Osteoblast (primary cell): Measurements from ENCODE around the gene EZH1. TPM values are rescaled to one million over a fixed set of nuclear protein-coding genes. Genes with fewer than 3 reads are reported as not detected.

Experiments used
- DNase-seq: peaks from one replicate; pipeline ENCODE4 v3.0.0; 2011; ENCODE audit warnings: low spot score, mixed read lengths; ENCODE audit not compliant: insufficient read length; ENCODE audit errors: missing footprints
- H2AFZ ChIP-seq: 2 replicates; pipeline ENCODE4 v1.6.0; 2011; ENCODE audit warnings: mild to moderate bottlenecking, low read length
- H3K27ac ChIP-seq: 2 replicates; pipeline ENCODE4 v1.5.1; 2011; ENCODE audit warnings: mild to moderate bottlenecking, low read depth, low read length, moderate library complexity
- H3K27me3 ChIP-seq: 2 replicates; pipeline ENCODE4 v1.6.0; 2012; ENCODE audit warnings: mild to moderate bottlenecking, control low read depth, inconsistent platforms, low read length, moderate library complexity; ENCODE audit not compliant: insufficient read depth
- H3K36me3 ChIP-seq: 2 replicates; pipeline ENCODE4 v1.5.1; 2011; ENCODE audit warnings: mild to moderate bottlenecking, low read length, control low read depth, moderate library complexity; ENCODE audit not compliant: insufficient read depth
- H3K4me1 ChIP-seq: 2 replicates; pipeline ENCODE4 v1.5.1; 2011; ENCODE audit warnings: mild to moderate bottlenecking, low read length, control low read depth, moderate library complexity; ENCODE audit not compliant: insufficient read depth
- H3K4me2 ChIP-seq: 2 replicates; pipeline ENCODE4 v1.6.0; 2011; ENCODE audit warnings: mild to moderate bottlenecking, low read length; ENCODE audit not compliant: insufficient read depth
- H3K4me3 ChIP-seq: fragments of 200-600 bp; sonication (generic); 3 replicates; pipeline ENCODE4 v1.5.1; 2012; ENCODE audit warnings: mild to moderate bottlenecking, low read length, inconsistent platforms; ENCODE audit not compliant: insufficient read depth
- H3K79me2 ChIP-seq: 2 replicates; pipeline ENCODE4 v1.6.0; 2012; ENCODE audit warnings: mild to moderate bottlenecking, low read length, control low read depth, inconsistent platforms; ENCODE audit not compliant: insufficient read depth
- H3K9me3 ChIP-seq: 2 replicates; pipeline ENCODE4 v1.5.1; 2011; ENCODE audit warnings: low read depth, low read length, control low read depth
- H4K20me1 ChIP-seq: 2 replicates; pipeline ENCODE4 v1.6.0; 2012; ENCODE audit warnings: mild to moderate bottlenecking, low read length, control low read depth; ENCODE audit not compliant: insufficient read depth
- CTCF ChIP-seq: IDR thresholded peaks from 2 replicates; pipeline ENCODE4 v1.5.1; 2011; ENCODE audit warnings: mild to moderate bottlenecking, low read depth, low read length, moderate library complexity; ENCODE audit errors: extremely low read depth
- total RNA-seq: library from RNA; depleted of rRNA; stranded (reverse); fragments of >200 nt; gene quantifications from 2 replicates; pipeline ENCODE4 v1.2.3, GENCODE V29; 2012

EZH1 gene
- total RNA-seq, 1 donor, result 30.8 TPM

- TF ChIP-seq CTCF, result no peak
- no peak overlapping the region for H3K4me2 ChIP-seq
- DNase-seq, result peak; percentile 91
- no peaks in the 10 kb centered on the region for H3K9me3 ChIP-seq
- peaks cover 28% of the 10 kb centered on the region for H3K4me1 ChIP-seq
- H3K27me3 ChIP-seq, result no peaks in the 10 kb centered on the region
- H4K20me1 ChIP-seq, result peaks cover 38% of the 10 kb centered on the region
- H3K4me3 ChIP-seq, result no peak overlapping the region
- peaks cover 58% of the 10 kb centered on the region for H3K36me3 ChIP-seq
- H2AFZ ChIP-seq, result no peak overlapping the region
- H3K27ac ChIP-seq, result no peak overlapping the region
- peaks cover 26% of the 10 kb centered on the region for H3K79me2 ChIP-seq
Observed at GRCh38 chr17:42670789-42671657, 73.8 kb downstream of the EZH1 start.

GRCh38 chr17:42669977-42670788, 74.7 kb downstream of the EZH1 start:
- H4K20me1 ChIP-seq, result peaks cover 32% of the 10 kb centered on the region
- no peaks in the 10 kb centered on the region for H3K9me3 ChIP-seq
- TF ChIP-seq CTCF, result no peak

GRCh38 chr17:42669705-42669976, 75.2 kb downstream of the EZH1 start:
- Histone ChIP-seq H4K20me1 (peaks cover 30% of the 10 kb centered on the region), H3K36me3 (peaks cover 66% of the 10 kb centered on the region)

More at GRCh38 chr17:42669977-42670788, 74.7 kb downstream of the EZH1 start:
- Histone ChIP-seq H3K27ac (no peak overlapping the region), H3K4me1 (peaks cover 28% of the 10 kb centered on the region), H3K79me2 (peaks cover 18% of the 10 kb centered on the region), H3K4me3 (no peak overlapping the region), H3K36me3 (peaks cover 66% of the 10 kb centered on the region), H3K4me2 (no peak overlapping the region), H3K27me3 (no peaks in the 10 kb centered on the region), H2AFZ (no peak overlapping the region)
- DNase-seq, result peak; percentile 63

More at GRCh38 chr17:42669705-42669976, 75.2 kb downstream of the EZH1 start:
- Histone ChIP-seq H3K4me3 (no peak overlapping the region), H3K27ac (no peak overlapping the region), H3K27me3 (no peaks in the 10 kb centered on the region), H3K4me1 (peaks cover 23% of the 10 kb centered on the region), H3K4me2 (no peak overlapping the region), H3K79me2 (peaks cover 12% of the 10 kb centered on the region), H2AFZ (no peak overlapping the region), H3K9me3 (no peaks in the 10 kb centered on the region)
- DNase-seq, result peak; percentile 78
- no peak for TF ChIP-seq CTCF
